ENCODE data around the gene TLDC2. TPM values are rescaled to one million over a fixed set of nuclear protein-coding genes. Genes with fewer than 3 reads are reported as not detected.

TLDC2 gene
- polyA plus RNA-seq, 1 donor from 2014 or later, result not detected

DNA sequence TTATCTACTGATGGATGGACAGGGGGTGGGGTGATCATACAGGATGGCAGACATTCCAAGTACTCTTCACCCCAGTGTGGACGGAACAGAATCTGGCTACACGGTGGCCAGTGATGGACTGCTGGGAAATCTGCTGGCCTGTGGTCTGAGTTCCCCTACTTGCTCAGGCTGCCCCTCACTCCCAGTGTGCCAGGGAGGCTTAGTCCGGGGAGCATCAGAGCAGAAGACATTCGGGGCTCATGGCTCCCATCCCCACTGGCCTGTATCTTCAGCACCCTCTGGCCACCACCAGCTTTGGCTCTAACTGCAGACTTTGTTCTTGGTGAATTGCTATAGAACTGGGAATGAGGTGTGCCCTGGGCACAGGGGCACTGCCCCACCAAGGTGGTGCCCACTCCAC lies 15.3 kb downstream of the TLDC2 start:
- no peaks in the 10 kb centered on the region for H3K9me2 ChIP-seq (ENCODE audit: insufficient read depth, low read length)
- no peaks in the 10 kb centered on the region for H3F3A ChIP-seq (ENCODE audit: insufficient read depth, low read length, poor library complexity, severe bottlenecking)
- TF ChIP-seq EZH2 (IDR thresholded peaks at IDR 0.05; ENCODE audit: borderline replicate concordance, insufficient read depth, low read length, poor library complexity, severe bottlenecking), result no peak
- TF ChIP-seq RAD21 (conservative IDR thresholded peaks at IDR 0.05), result no peak
- TF ChIP-seq TAF1 (IDR thresholded peaks at IDR 0.05; ENCODE audit: low read depth), result no peak
- TF ChIP-seq, protein P1, sequence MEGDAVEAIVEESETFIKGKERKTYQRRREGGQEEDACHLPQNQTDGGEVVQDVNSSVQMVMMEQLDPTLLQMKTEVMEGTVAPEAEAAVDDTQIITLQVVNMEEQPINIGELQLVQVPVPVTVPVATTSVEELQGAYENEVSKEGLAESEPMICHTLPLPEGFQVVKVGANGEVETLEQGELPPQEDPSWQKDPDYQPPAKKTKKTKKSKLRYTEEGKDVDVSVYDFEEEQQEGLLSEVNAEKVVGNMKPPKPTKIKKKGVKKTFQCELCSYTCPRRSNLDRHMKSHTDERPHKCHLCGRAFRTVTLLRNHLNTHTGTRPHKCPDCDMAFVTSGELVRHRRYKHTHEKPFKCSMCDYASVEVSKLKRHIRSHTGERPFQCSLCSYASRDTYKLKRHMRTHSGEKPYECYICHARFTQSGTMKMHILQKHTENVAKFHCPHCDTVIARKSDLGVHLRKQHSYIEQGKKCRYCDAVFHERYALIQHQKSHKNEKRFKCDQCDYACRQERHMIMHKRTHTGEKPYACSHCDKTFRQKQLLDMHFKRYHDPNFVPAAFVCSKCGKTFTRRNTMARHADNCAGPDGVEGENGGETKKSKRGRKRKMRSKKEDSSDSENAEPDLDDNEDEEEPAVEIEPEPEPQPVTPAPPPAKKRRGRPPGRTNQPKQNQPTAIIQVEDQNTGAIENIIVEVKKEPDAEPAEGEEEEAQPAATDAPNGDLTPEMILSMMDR (IDR thresholded peaks at IDR 0.05; ENCODE audit: poor library complexity, severe bottlenecking), result no peak
- no peaks in the 10 kb centered on the region for H4K20me1 ChIP-seq (ENCODE audit: insufficient read depth)
- no peak overlapping the region for H3K4me3 ChIP-seq (ENCODE audit: low read length)
- no peaks in the 10 kb centered on the region for H3K79me2 ChIP-seq (replicated peaks; ENCODE audit: insufficient read depth, low read length)
- no peaks in the 10 kb centered on the region for H3K9me3 ChIP-seq (ENCODE audit: low read length)
- H2AFZ ChIP-seq (ENCODE audit: low read depth, low read length), result no peak overlapping the region
- H3K36me3 ChIP-seq (ENCODE audit: insufficient read depth, low read length), result no peaks in the 10 kb centered on the region
- no peak overlapping the region for H3K9ac ChIP-seq (ENCODE audit: low read length)
- H3K27me3 ChIP-seq (ENCODE audit: insufficient read depth, low read depth, low read length), result no peaks in the 10 kb centered on the region
- no peak overlapping the region for H3K27ac ChIP-seq (ENCODE audit: low read length)
- no peak overlapping the region for H3K4me2 ChIP-seq (ENCODE audit: low read length)

DNA sequence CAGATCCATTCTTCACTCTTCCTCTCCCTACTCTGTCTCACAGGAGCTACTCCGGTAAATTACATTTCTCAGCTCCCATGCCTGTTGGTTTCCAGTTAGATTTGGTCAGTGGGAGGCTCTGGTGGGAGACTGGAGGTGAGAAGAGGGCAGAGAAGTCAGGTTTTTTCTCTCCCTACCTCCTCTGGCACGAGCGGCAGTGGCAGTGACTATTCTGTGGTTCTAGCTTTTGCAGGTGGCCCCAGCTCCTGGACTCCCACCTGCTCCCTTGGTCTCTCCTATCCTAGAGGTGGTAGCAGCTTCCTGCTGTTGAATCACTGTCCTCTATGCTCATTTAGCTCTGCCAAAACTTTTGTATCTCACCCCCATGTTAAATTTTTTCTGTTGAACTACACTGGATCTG lies 17.9 kb downstream of the TLDC2 start:
- H3K79me2 ChIP-seq (replicated peaks; ENCODE audit: insufficient read depth, low read length), result no peaks in the 10 kb centered on the region
- no peaks in the 10 kb centered on the region for H3K27me3 ChIP-seq (ENCODE audit: insufficient read depth, low read depth, low read length)
- no peaks in the 10 kb centered on the region for H3K9me3 ChIP-seq (ENCODE audit: low read length)
- H3K9ac ChIP-seq (ENCODE audit: low read length), result no peak overlapping the region
- no peaks in the 10 kb centered on the region for H3K9me2 ChIP-seq (ENCODE audit: insufficient read depth, low read length)
- H3F3A ChIP-seq (ENCODE audit: insufficient read depth, low read length, poor library complexity, severe bottlenecking), result no peaks in the 10 kb centered on the region
- H3K4me2 ChIP-seq (ENCODE audit: low read length), result no peak overlapping the region
- H4K20me1 ChIP-seq (ENCODE audit: insufficient read depth), result no peaks in the 10 kb centered on the region
- H3K4me3 ChIP-seq (ENCODE audit: low read length), result no peak overlapping the region
- H3K27ac ChIP-seq (ENCODE audit: low read length), result no peak overlapping the region
- TF ChIP-seq SMC3 (conservative IDR thresholded peaks at IDR 0.05; ENCODE audit: poor library complexity) (no peak), RAD21 (conservative IDR thresholded peaks at IDR 0.05) (no peak), EP300 (conservative IDR thresholded peaks at IDR 0.05; ENCODE audit: poor library complexity, severe bottlenecking) (no peak), POLR2AphosphoS5 (IDR thresholded peaks at IDR 0.05) (no peak), TAF1 (IDR thresholded peaks at IDR 0.05; ENCODE audit: low read depth) (no peak), MXI1 (conservative IDR thresholded peaks at IDR 0.05; ENCODE audit: poor library complexity, severe bottlenecking) (no peak), EZH2 (IDR thresholded peaks at IDR 0.05; ENCODE audit: borderline replicate concordance, insufficient read depth, low read length, poor library complexity, severe bottlenecking) (no peak)
- TF ChIP-seq, protein P2, sequence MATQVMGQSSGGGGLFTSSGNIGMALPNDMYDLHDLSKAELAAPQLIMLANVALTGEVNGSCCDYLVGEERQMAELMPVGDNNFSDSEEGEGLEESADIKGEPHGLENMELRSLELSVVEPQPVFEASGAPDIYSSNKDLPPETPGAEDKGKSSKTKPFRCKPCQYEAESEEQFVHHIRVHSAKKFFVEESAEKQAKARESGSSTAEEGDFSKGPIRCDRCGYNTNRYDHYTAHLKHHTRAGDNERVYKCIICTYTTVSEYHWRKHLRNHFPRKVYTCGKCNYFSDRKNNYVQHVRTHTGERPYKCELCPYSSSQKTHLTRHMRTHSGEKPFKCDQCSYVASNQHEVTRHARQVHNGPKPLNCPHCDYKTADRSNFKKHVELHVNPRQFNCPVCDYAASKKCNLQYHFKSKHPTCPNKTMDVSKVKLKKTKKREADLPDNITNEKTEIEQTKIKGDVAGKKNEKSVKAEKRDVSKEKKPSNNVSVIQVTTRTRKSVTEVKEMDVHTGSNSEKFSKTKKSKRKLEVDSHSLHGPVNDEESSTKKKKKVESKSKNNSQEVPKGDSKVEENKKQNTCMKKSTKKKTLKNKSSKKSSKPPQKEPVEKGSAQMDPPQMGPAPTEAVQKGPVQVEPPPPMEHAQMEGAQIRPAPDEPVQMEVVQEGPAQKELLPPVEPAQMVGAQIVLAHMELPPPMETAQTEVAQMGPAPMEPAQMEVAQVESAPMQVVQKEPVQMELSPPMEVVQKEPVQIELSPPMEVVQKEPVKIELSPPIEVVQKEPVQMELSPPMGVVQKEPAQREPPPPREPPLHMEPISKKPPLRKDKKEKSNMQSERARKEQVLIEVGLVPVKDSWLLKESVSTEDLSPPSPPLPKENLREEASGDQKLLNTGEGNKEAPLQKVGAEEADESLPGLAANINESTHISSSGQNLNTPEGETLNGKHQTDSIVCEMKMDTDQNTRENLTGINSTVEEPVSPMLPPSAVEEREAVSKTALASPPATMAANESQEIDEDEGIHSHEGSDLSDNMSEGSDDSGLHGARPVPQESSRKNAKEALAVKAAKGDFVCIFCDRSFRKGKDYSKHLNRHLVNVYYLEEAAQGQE (IDR thresholded peaks at IDR 0.05; ENCODE audit: borderline replicate concordance), result no peak
- TF ChIP-seq, protein P1 (IDR thresholded peaks at IDR 0.05; ENCODE audit: poor library complexity, severe bottlenecking), result no peak
- no peaks in the 10 kb centered on the region for H3K36me3 ChIP-seq (ENCODE audit: insufficient read depth, low read length)
- no peak overlapping the region for H2AFZ ChIP-seq (ENCODE audit: low read depth, low read length)

Data from neural cell (in vitro differentiated cells).